HL-60 (cell line): ENCODE measurements around the gene RABGAP1L.

Experiments
- CTCF ChIP-seq: IDR thresholded peaks from one replicate; pipeline ENCODE4 v1.5.1; 2011; ENCODE audit warnings: low read length, control low read depth, inconsistent platforms; ENCODE audit not compliant: insufficient read depth
- GABPA ChIP-seq: IDR thresholded peaks from 2 replicates; pipeline ENCODE4 v1.6.1; 2012; ENCODE audit warnings: low read depth
- POLR2AphosphoS5 ChIP-seq: IDR thresholded peaks from 2 replicates; pipeline ENCODE4 v1.6.1; 2012; ENCODE audit warnings: low read depth

GRCh38 chr1:174769961-174770549 is 610.7 kb downstream of the RABGAP1L start:
- TF ChIP-seq POLR2AphosphoS5 (no peak), CTCF (peak; percentile 7), GABPA (no peak)
